Choroid plexus epithelial cell (primary cell): Measurements from ENCODE around the gene AP3S1.

Experiments used
- DNase-seq: peaks from one replicate; pipeline ENCODE4 v3.0.0-alpha.2; 2010; ENCODE audit warnings: low read depth
- H3K4me3 ChIP-seq: 2 replicates; pipeline ENCODE4 v1.5.1; 2011; ENCODE audit warnings: low read depth, mild to moderate bottlenecking, control low read depth, low read length, moderate library complexity
- CTCF ChIP-seq: conservative IDR thresholded peaks from 2 replicates; pipeline ENCODE4 v1.5.1; 2011; ENCODE audit warnings: low read depth, mild to moderate bottlenecking, control low read depth, inconsistent platforms, low read length, moderate library complexity

The AP3S1 gene

GRCh38 chr5:115939059-115939458 lies 97.3 kb downstream of the AP3S1 start:
- no peak for DNase-seq
- no peak overlapping the region for H3K4me3 ChIP-seq
- no peak for TF ChIP-seq CTCF

GRCh38 chr5:115940080-115940810 lies 98.5 kb downstream of the AP3S1 start:
- no peak for DNase-seq
- no peak overlapping the region for H3K4me3 ChIP-seq
- no peak for TF ChIP-seq CTCF

- peak; percentile 99 for DNase-seq
- no peak for TF ChIP-seq CTCF
- peak overlapping the region; percentile 41 for H3K4me3 ChIP-seq
Measured at GRCh38 chr5:115941051-115941675, 99.4 kb downstream of the AP3S1 start.

GRCh38 chr5:115944501-115944900 lies 102.8 kb downstream of the AP3S1 start:
- no peak for DNase-seq
- H3K4me3 ChIP-seq = no peak overlapping the region
- TF ChIP-seq CTCF = no peak

- no peak for TF ChIP-seq CTCF
- no peak overlapping the region for H3K4me3 ChIP-seq
- peak; percentile 62 for DNase-seq
Measured at GRCh38 chr5:115946655-115947054, 104.9 kb downstream of the AP3S1 start.

- no peak overlapping the region for H3K4me3 ChIP-seq
- DNase-seq = peak; percentile 50
- TF ChIP-seq CTCF = no peak
Measured at GRCh38 chr5:115947260-115947659, 105.5 kb downstream of the AP3S1 start.

GRCh38 chr5:115948091-115948534 lies 106.4 kb downstream of the AP3S1 start:
- H3K4me3 ChIP-seq = no peak overlapping the region
- peak; percentile 67 for DNase-seq
- no peak for TF ChIP-seq CTCF
